Vagina (tissue), 2 donors: ENCODE results near the gene C4orf51.

Experiments used
- POLR2A ChIP-seq, 2 donors: fragments of 450-650 bp; IDR thresholded peaks; one replicate each; pipeline ENCODE4 v1.6.1; 2017; ENCODE audit warnings: antibody characterized with exemption in 2 of 2, mild to moderate bottlenecking in 2 of 2, moderate library complexity in 2 of 2
- POLR2AphosphoS5 ChIP-seq, 2 donors: sonication (generic); formaldehyde crosslinking; IDR thresholded peaks; one replicate each; pipeline ENCODE4 v1.9.0; 2017; ENCODE audit warnings: antibody characterized with exemption in 2 of 2, mild to moderate bottlenecking in 2 of 2, low read depth in 1 of 2; ENCODE audit not compliant: insufficient read depth in 1 of 2
- TF ChIP-seq, protein P1 (sequence below), 3 experiments: fragments of 450-650 bp in 2 of 3; fragments of 200-600 bp in 1 of 3; sonication (generic) in 1 of 3; IDR thresholded peaks; one replicate each; pipeline ENCODE4 v1.5.1; 2017 to 2019; ENCODE audit warnings: antibody characterized with exemption in 3 of 3, mild to moderate bottlenecking in 2 of 3, moderate library complexity in 2 of 3

DNA sequence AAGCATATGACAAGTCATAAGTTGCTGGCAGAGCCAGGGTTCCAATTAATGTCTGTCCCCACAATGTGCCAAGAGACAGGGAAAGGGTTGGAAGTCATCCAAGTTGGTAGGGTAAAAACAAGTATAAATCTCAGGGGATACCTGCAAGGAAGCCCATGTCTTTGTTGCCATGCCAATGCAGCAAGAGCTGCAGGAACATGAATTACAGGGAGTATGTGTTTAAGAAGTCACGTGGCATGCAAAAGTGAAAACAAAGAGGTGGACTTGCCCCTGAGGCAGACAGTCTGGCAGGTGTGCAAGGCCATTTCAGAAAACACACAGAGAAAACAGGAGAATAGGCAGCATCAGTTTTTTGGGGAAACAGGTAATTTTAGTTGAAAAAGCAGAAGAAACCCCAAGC, 29.4 kb downstream of the C4orf51 start:
- TF ChIP-seq, protein P1, sequence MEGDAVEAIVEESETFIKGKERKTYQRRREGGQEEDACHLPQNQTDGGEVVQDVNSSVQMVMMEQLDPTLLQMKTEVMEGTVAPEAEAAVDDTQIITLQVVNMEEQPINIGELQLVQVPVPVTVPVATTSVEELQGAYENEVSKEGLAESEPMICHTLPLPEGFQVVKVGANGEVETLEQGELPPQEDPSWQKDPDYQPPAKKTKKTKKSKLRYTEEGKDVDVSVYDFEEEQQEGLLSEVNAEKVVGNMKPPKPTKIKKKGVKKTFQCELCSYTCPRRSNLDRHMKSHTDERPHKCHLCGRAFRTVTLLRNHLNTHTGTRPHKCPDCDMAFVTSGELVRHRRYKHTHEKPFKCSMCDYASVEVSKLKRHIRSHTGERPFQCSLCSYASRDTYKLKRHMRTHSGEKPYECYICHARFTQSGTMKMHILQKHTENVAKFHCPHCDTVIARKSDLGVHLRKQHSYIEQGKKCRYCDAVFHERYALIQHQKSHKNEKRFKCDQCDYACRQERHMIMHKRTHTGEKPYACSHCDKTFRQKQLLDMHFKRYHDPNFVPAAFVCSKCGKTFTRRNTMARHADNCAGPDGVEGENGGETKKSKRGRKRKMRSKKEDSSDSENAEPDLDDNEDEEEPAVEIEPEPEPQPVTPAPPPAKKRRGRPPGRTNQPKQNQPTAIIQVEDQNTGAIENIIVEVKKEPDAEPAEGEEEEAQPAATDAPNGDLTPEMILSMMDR (IDR thresholded peaks at IDR 0.05): no peak
- no peak for TF ChIP-seq POLR2A (IDR thresholded peaks at IDR 0.05)
- TF ChIP-seq POLR2AphosphoS5 (IDR thresholded peaks at IDR 0.05; ENCODE audit: insufficient read depth in 1 of 2, low read depth in 1 of 2): no peak
